ENCODE data around the gene RBM15.

The RBM15 gene, protein sequence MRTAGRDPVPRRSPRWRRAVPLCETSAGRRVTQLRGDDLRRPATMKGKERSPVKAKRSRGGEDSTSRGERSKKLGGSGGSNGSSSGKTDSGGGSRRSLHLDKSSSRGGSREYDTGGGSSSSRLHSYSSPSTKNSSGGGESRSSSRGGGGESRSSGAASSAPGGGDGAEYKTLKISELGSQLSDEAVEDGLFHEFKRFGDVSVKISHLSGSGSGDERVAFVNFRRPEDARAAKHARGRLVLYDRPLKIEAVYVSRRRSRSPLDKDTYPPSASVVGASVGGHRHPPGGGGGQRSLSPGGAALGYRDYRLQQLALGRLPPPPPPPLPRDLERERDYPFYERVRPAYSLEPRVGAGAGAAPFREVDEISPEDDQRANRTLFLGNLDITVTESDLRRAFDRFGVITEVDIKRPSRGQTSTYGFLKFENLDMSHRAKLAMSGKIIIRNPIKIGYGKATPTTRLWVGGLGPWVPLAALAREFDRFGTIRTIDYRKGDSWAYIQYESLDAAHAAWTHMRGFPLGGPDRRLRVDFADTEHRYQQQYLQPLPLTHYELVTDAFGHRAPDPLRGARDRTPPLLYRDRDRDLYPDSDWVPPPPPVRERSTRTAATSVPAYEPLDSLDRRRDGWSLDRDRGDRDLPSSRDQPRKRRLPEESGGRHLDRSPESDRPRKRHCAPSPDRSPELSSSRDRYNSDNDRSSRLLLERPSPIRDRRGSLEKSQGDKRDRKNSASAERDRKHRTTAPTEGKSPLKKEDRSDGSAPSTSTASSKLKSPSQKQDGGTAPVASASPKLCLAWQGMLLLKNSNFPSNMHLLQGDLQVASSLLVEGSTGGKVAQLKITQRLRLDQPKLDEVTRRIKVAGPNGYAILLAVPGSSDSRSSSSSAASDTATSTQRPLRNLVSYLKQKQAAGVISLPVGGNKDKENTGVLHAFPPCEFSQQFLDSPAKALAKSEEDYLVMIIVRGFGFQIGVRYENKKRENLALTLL

DNA sequence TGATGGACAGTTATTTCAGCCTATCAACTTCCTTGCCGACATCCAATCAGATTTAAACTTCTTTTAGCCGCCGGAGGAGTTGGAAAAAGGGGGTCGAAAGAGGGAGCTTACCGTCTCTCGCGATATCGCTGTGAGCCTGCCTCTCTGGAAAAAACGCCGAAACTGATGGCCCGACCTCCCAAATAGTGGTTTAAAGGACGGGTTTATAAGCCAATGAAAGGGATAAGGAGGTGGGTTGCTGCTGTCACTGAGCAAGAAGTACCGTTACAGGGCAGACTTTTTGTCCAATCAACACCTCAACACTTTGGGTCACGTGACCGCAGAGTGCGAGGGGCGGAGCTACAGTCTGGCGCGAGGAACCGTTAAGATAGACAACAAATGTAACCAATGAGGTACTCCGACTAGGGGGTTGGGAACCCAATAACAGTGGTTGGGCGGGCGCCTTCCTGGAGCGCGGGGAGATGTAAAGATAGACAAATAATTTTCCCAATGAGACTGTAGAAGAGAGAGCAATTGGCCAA, at the start of gene RBM15:
TSS of gene RBM15 (plus strand) at position 492 of the 521 bp plus-strand sequence. CDS start at position 521, 29 bp downstream.
- DNase-seq = peak; percentile 85 to 91 (median 90)

- no peak for DNase-seq
Measured at GRCh38 chr1:110291241-110292030, 47.7 kb upstream of the RBM15 start.

DNA sequence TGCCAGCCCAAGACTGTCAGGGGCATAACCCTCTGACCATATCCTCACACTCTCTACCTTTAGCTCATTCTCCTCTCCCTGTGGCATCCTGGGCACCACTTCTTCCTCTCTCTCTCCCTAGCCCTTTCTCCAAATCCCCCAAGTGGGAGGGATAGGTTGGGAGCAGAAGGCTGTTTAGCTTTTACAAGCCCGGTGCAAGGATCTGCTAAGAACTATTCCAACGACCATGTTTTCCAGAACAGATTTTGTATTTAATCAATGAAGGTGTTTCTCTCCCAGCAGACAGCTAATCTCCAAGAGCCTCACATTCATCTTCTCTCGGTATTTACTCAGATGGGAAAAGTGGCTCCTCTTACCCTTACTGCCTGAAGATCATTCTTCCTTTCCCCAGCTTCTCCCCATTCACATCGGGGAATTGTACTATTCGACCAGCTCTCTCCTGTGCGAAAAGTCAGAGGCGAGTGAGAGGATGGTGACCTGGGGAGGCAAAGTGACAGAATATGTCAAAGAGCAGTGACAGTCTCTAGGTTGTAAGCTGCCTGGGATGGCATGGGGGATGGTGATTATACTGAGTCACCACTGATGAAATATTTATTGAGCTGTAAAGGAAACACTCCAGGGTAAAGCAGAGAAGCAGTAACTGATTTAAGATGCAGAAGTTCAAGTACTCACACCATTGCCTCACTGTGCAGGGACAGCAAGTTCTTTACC, 47.0 kb upstream of the RBM15 start:
- no peak for DNase-seq

GRCh38 chr1:110293601-110294104, 45.5 kb upstream of the RBM15 start:
- DNase-seq = no peak

- DNase-seq = no peak
Measured at GRCh38 chr1:110294308-110294707, 44.9 kb upstream of the RBM15 start.

GRCh38 chr1:110298991-110299390, 40.2 kb upstream of the RBM15 start:
- no peak for DNase-seq

DNA sequence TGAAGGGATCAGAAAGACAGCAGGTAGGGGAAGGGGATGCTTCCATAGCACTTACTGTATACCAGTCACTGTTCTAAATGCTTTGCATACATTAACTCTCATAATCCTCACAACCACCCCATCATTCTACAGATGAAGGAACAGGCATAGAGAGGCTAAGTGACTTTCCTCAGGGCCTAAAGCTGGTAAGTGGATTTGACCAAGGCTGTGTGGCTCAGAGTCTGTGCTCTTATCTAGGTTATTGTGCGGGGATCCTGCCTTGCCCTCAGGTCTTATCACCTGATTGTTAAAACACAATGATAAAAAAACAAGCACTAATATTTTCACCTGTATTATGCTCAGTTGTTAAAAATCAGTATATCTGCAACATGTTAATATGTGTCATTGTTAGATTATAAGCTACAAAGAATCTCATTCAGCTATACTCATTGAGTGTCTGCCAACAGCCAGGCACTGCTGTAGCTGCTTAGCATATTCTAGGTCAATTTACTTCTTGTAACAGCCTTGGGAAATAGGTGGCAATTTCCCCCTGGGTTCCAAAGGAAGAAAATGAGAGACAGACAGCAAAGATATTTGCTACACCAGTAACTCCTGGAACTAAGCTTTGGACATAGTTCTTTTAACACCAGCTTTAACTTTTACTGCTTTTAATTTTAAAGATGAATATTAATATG, 38.6 kb upstream of the RBM15 start:
- DNase-seq = no peak

- no peak for DNase-seq
Measured at GRCh38 chr1:110302836-110303235, 36.3 kb upstream of the RBM15 start.

GRCh38 chr1:110305900-110306420, 33.2 kb upstream of the RBM15 start:
- no peak for DNase-seq

DNA sequence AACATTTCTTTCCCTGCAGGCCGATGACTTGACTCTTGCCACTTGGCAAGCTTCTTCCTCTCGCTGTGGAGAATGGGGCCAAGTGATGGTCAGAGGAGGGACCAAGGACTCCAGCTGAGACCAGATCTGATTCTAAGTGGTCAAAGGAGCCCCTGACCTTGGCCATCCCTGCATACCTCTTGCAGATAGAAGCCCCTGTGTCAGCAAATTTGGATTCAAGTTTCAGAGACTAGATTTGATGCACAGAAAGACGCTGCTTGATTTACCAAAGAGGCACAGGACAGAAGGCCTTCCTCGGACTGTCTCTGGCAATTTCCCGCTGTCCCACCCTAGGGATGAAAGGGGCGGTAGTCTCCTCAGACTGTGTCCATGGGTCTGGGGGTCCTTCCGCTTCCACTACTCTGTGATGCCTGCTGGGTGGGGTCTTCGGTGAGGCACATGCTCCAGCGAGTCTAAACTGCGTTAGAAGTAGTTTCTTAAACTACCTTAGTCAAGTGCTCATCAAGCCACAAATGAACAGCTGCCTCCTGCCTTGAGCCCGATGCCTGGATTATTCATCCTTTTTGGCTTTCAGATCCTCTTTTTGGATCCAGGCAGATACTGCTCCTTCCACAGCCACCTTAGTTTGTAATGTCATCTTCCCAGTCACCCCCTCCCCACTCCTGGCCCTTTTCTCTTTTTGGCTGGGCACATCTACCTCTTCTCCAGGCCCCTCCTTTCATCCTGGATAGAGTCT, 31.8 kb upstream of the RBM15 start:
- no peak for DNase-seq

GRCh38 chr1:110308247-110308646, 30.9 kb upstream of the RBM15 start:
- DNase-seq = no peak

- no peak for DNase-seq
Measured at GRCh38 chr1:110309139-110309538, 30.0 kb upstream of the RBM15 start.

DNA sequence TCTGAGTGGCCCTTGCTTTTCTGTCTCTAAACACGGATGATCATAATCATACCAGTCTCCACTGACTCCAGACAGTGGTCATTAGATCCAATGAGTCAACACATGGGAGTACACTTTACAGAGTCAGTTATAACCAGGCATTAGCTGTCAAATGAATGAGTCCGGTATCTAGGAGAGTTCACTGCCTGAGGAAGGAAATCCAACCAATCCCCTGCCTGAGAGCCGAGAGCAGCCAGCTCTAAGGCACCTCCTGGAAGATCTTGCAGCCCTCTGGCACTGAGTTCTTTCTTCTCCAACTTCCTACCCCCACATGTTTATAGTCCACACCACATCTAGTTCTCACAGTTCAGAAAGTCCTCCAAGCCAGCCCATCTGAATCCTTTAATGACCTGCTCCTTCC, 29.4 kb upstream of the RBM15 start:
- DNase-seq = no peak

DNA sequence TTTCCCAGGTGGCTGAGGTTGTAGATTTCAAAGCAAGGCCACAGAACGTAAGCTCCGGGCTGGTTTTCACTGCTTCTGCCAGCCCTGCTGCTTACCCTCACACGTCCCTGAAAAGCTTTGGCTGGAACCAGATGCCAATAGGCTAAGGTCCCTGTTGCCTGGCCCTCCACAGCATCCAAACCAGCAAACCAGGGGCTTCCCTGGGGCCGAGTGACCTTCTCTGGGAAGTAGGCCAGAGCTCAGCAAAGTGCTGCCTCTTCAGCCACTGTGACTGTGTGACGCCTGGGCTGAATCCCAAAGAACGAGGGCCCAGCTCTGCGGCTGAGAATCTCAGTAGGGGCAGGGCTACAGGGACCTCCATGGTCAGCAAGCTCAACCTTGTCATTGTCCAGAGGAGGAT, 28.9 kb upstream of the RBM15 start:
- no peak for DNase-seq

GRCh38 chr1:110312188-110313121, 26.7 kb upstream of the RBM15 start:
- peak; percentile 37 to 61 (median 54) for DNase-seq

- DNase-seq = no peak
Measured at GRCh38 chr1:110316735-110317134, 22.4 kb upstream of the RBM15 start.

DNA sequence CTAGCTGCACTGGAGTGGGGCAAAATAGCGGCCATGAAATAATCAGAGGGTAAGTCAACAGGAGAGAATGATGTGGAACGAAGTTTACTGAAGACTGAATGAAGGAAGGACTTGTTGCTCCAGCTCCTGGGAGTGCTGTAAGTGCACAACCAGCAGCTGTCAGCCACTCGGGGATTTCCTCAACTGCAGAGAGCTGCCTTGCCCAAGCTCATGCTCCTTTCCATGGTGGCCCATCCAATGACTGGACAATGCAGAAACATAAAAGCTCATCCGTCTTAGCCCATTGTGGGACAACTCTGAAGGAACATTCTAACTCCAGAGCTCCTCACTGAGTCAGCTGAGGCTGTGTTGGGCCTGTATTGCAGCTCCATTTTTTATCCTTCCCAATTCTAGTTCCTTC, 21.1 kb upstream of the RBM15 start:
- no peak for DNase-seq

- DNase-seq = no peak
Measured at GRCh38 chr1:110319332-110320167, 19.6 kb upstream of the RBM15 start.
